DOHH2 (cell line): Measurements from ENCODE around the gene IPO9.

ENCODE experiments used
- CTCF ChIP-seq: fragments of 200-600 bp; sonication (generic); IDR thresholded peaks from one replicate; pipeline ENCODE4 v1.5.1; 2014; ENCODE audit warnings: antibody characterized with exemption, mild to moderate bottlenecking, low read depth, low read length; ENCODE audit not compliant: poor library complexity, severe bottlenecking
- EZH2phosphoT487 ChIP-seq: fragments of 200-600 bp; sonication (generic); IDR thresholded peaks from 2 replicates; pipeline ENCODE4 v1.6.1; 2017; ENCODE audit warnings: borderline replicate concordance, mild to moderate bottlenecking, antibody characterized with exemption, low read length, moderate library complexity, mixed read lengths

- no peak for TF ChIP-seq CTCF
- no peak for TF ChIP-seq EZH2phosphoT487
These were observed 20.3 kb upstream of the IPO9 start for GRCh38 chr1:201808633-201808990.
